ENCODE measurements around the gene CCM2L.
"Not testable (repeated sequence)": the region's sequence is repeated elsewhere in the genome, so short reads cannot be mapped to it uniquely, and the experiment has no call there.

Gene CCM2L

GRCh38 chr20:32029561-32029960, 19.3 kb downstream of the CCM2L start:
- no peaks in the 10 kb centered on the region for H3K9me2 ChIP-seq (replicated peaks; ENCODE audit: control insufficient read depth, low read length)

GRCh38 chr20:32031007-32031958, 21.0 kb downstream of the CCM2L start:
- Histone ChIP-seq H3K36me3 (ENCODE audit: control insufficient read depth, low read length) (no peaks in the 10 kb centered on the region), H3K27ac (ENCODE audit: low read depth, low read length) (no peak overlapping the region), H3K9me3 (ENCODE audit: control insufficient read depth, insufficient read depth, low read length) (no peaks in the 10 kb centered on the region), H3K79me2 (ENCODE audit: control insufficient read depth, low read length) (no peaks in the 10 kb centered on the region), H4K20me1 (ENCODE audit: control insufficient read depth, insufficient read depth, low read depth, low read length) (no peaks in the 10 kb centered on the region), H3K4me3 (ENCODE audit: low read length) (peak overlapping the region; percentile 65), H3F3A (ENCODE audit: control insufficient read depth, insufficient read depth) (0 out of 2 replicates have a peak, but pooled peaks cover 3% of the 10 kb centered on the region), H3K27me3 (ENCODE audit: control insufficient read depth, low read length) (no peaks in the 10 kb centered on the region), H3K4me1 (ENCODE audit: control insufficient read depth, low read length) (peaks cover 50% of the 10 kb centered on the region), H3K9me2 (replicated peaks; ENCODE audit: control insufficient read depth, low read length) (no peaks in the 10 kb centered on the region), H3K4me2 (ENCODE audit: low read length) (peak overlapping the region; percentile 70)
- TF ChIP-seq EZH2phosphoT487 (IDR thresholded peaks at IDR 0.05; ENCODE audit: borderline replicate concordance, low read length) (no peak), CTCF (IDR thresholded peaks at IDR 0.05; ENCODE audit: low read depth, low read length, poor library complexity, severe bottlenecking) (peak; percentile 100)

More at GRCh38 chr20:32029561-32029960, 19.3 kb downstream of the CCM2L start:
- Histone ChIP-seq H3F3A (ENCODE audit: control insufficient read depth, insufficient read depth) (peaks cover 5% of the 10 kb centered on the region; the same call in 1 of the 2 replicates), H3K27ac (ENCODE audit: low read depth, low read length) (no peak overlapping the region), H3K27me3 (ENCODE audit: control insufficient read depth, low read length) (0 out of 2 replicates have a peak, but pooled peaks cover 2% of the 10 kb centered on the region), H3K4me1 (ENCODE audit: control insufficient read depth, low read length) (peaks cover 43% of the 10 kb centered on the region), H3K4me2 (ENCODE audit: low read length) (no peak overlapping the region), H3K79me2 (ENCODE audit: control insufficient read depth, low read length) (no peaks in the 10 kb centered on the region), H3K4me3 (ENCODE audit: low read length) (no peak overlapping the region), H3K9me3 (ENCODE audit: control insufficient read depth, insufficient read depth, low read length) (no peaks in the 10 kb centered on the region), H4K20me1 (ENCODE audit: control insufficient read depth, insufficient read depth, low read depth, low read length) (no peaks in the 10 kb centered on the region), H3K36me3 (ENCODE audit: control insufficient read depth, low read length) (no peaks in the 10 kb centered on the region)
- TF ChIP-seq CTCF (IDR thresholded peaks at IDR 0.05; ENCODE audit: low read depth, low read length, poor library complexity, severe bottlenecking) = no peak
- no peak for TF ChIP-seq EZH2phosphoT487 (IDR thresholded peaks at IDR 0.05; ENCODE audit: borderline replicate concordance, low read length)

GRCh38 chr20:32033316-32033715, 23.1 kb downstream of the CCM2L start:
- Histone ChIP-seq H3K36me3 (ENCODE audit: control insufficient read depth, low read length) (no peaks in the 10 kb centered on the region), H3K9me2 (replicated peaks; ENCODE audit: control insufficient read depth, low read length) (no peaks in the 10 kb centered on the region), H4K20me1 (ENCODE audit: control insufficient read depth, insufficient read depth, low read depth, low read length) (no peaks in the 10 kb centered on the region), H3K4me1 (ENCODE audit: control insufficient read depth, low read length) (peaks cover 70% of the 10 kb centered on the region), H3K27me3 (ENCODE audit: control insufficient read depth, low read length) (no peaks in the 10 kb centered on the region), H3F3A (ENCODE audit: control insufficient read depth, insufficient read depth) (peaks cover 12% of the 10 kb centered on the region), H3K79me2 (ENCODE audit: control insufficient read depth, low read length) (no peaks in the 10 kb centered on the region), H3K27ac (ENCODE audit: low read depth, low read length) (peak overlapping the region; percentile 56), H3K4me3 (ENCODE audit: low read length) (peak overlapping the region; percentile 45), H3K9me3 (ENCODE audit: control insufficient read depth, insufficient read depth, low read length) (no peaks in the 10 kb centered on the region), H3K4me2 (ENCODE audit: low read length) (peak overlapping the region; percentile 70)
- no peak for TF ChIP-seq EZH2phosphoT487 (IDR thresholded peaks at IDR 0.05; ENCODE audit: borderline replicate concordance, low read length)
- TF ChIP-seq CTCF (IDR thresholded peaks at IDR 0.05; ENCODE audit: low read depth, low read length, poor library complexity, severe bottlenecking) = no peak

- H3K9me3 ChIP-seq (ENCODE audit: control insufficient read depth, insufficient read depth, low read length); H3K9me2 ChIP-seq (replicated peaks; ENCODE audit: control insufficient read depth, low read length); H3K36me3 ChIP-seq (ENCODE audit: control insufficient read depth, low read length); H4K20me1 ChIP-seq (ENCODE audit: control insufficient read depth, insufficient read depth, low read depth, low read length); H3K27me3 ChIP-seq (ENCODE audit: control insufficient read depth, low read length); H3K79me2 ChIP-seq (ENCODE audit: control insufficient read depth, low read length): not testable (repeated sequence)
- Histone ChIP-seq H3K4me2 (ENCODE audit: low read length) (peak overlapping the region; percentile 70), H3K27ac (ENCODE audit: low read depth, low read length) (peak overlapping the region; percentile 56), H3K4me3 (ENCODE audit: low read length) (peak overlapping the region; percentile 45), H3K4me1 (ENCODE audit: control insufficient read depth, low read length) (peaks cover 74% of the 10 kb centered on the region), H3F3A (ENCODE audit: control insufficient read depth, insufficient read depth) (peaks cover 12% of the 10 kb centered on the region)
These were observed 23.5 kb downstream of the CCM2L start for GRCh38 chr20:32033721-32034120.
